ENCODE data around the gene SLC16A5. TPM values are rescaled to one million over a fixed set of nuclear protein-coding genes. Genes with fewer than 3 reads are reported as not detected.

SLC16A5 gene
- total RNA-seq, 1 experiment from 2014 or later: 33.8 TPM

DNA sequence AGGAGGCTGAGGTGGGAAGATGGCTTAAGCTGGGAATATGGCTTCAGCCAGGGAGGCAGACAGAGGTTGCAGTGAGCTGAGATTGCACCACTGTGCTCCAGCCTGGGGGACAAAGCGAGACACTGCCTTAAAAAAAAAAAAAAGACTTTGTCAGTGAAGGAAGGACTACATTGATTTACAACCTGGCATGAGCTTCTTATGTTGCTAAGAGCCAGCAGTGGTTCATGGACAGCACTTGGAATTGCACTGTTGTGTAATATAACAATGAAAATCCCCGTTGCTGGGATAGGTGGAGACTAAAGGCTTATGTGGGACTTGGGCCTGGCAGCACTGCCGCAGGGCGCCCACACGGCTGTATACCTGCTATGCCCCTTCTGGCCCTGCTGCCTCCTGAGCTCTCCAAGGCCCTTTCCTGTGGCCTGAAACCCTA lies 14.1 kb upstream of the SLC16A5 start:
- ChIA-PET POLR2A (interaction anchor here (0.7 to 1.4 kb wide), 2 partner anchors 14 to 36 kb away, joined by 4 read pairs; partner anchors contain the start of genes ARMC7 and SLC16A5), CTCF (interaction anchor here (0.6 to 1.9 kb wide), 7 partner anchors 14 to 416 kb away, joined by 3 to 13 read pairs (median 5); partner anchors contain the start of gene SLC16A5)
- Mint-ChIP-seq H3K4me1 (ENCODE audit: low read depth, unreplicated experiment) (peaks cover 13% of the 10 kb centered on the region), H3K36me3 (ENCODE audit: insufficient read depth, unreplicated experiment) (peaks cover 11% of the 10 kb centered on the region), H3K9me3 (ENCODE audit: unreplicated experiment) (no peaks in the 10 kb centered on the region), H3K27ac (ENCODE audit: unreplicated experiment) (no peak overlapping the region), H3K4me3 (ENCODE audit: unreplicated experiment) (no peak overlapping the region), H3K27me3 (ENCODE audit: insufficient read depth, unreplicated experiment) (no peaks in the 10 kb centered on the region)
- peaks cover 17% of the 10 kb centered on the region for H3K4me1 ChIP-seq
- H3K36me3 ChIP-seq (ENCODE audit: control insufficient read depth, insufficient read depth, low read length): no peaks in the 10 kb centered on the region
- H3K27me3 ChIP-seq (replicated peaks; ENCODE audit: control insufficient read depth, insufficient read depth, low read length): no peaks in the 10 kb centered on the region
- TF ChIP-seq, protein P1, sequence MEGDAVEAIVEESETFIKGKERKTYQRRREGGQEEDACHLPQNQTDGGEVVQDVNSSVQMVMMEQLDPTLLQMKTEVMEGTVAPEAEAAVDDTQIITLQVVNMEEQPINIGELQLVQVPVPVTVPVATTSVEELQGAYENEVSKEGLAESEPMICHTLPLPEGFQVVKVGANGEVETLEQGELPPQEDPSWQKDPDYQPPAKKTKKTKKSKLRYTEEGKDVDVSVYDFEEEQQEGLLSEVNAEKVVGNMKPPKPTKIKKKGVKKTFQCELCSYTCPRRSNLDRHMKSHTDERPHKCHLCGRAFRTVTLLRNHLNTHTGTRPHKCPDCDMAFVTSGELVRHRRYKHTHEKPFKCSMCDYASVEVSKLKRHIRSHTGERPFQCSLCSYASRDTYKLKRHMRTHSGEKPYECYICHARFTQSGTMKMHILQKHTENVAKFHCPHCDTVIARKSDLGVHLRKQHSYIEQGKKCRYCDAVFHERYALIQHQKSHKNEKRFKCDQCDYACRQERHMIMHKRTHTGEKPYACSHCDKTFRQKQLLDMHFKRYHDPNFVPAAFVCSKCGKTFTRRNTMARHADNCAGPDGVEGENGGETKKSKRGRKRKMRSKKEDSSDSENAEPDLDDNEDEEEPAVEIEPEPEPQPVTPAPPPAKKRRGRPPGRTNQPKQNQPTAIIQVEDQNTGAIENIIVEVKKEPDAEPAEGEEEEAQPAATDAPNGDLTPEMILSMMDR (IDR thresholded peaks at IDR 0.05; ENCODE audit: insufficient read depth in 1 of 2, low read depth in 1 of 2, low read length in 1 of 2, severe bottlenecking in 1 of 2, unreplicated experiment in 1 of 2): no peak
- intact Hi-C loops (cut with micrococcal nuclease; ENCODE audit: unreplicated experiment): no loop called here
- H3K9me3 ChIP-seq: no peaks in the 10 kb centered on the region
- DNase-seq: no peak
- no peak overlapping the region for H3K4me3 ChIP-seq (ENCODE audit: low read depth, low read length)
- BruUV-seq (replicated peaks): no TSS peak

DNA sequence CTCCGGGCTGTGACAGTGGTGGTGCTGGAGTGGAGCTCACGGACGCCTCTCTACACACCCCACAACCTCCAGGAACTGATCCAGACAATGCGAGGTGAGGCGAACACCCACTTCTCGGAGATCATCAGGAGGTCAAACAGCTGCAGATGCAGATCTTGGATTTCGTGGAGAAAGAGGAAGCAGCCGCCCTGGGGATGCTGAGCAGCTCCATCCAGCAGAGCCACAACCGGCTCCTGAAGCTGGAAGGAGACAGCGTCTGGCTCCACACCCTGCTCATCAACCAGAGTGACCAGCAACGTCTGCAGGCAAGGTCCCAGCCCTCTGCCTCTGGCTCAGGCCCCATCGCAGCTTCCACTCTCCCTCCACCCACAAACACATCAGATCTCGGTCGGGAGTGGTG lies 13.2 kb upstream of the SLC16A5 start:
- Mint-ChIP-seq H3K27ac (ENCODE audit: unreplicated experiment) (no peak overlapping the region), H3K9me3 (ENCODE audit: unreplicated experiment) (no peaks in the 10 kb centered on the region), H3K36me3 (ENCODE audit: insufficient read depth, unreplicated experiment) (peaks cover 11% of the 10 kb centered on the region), H3K4me1 (ENCODE audit: low read depth, unreplicated experiment) (peaks cover 20% of the 10 kb centered on the region), H3K27me3 (ENCODE audit: insufficient read depth, unreplicated experiment) (no peaks in the 10 kb centered on the region), H3K4me3 (ENCODE audit: unreplicated experiment) (no peak overlapping the region)
- intact Hi-C loops (cut with micrococcal nuclease; ENCODE audit: unreplicated experiment): no loop called here
- Histone ChIP-seq H3K36me3 (ENCODE audit: control insufficient read depth, insufficient read depth, low read length) (no peaks in the 10 kb centered on the region), H3K27me3 (replicated peaks; ENCODE audit: control insufficient read depth, insufficient read depth, low read length) (no peaks in the 10 kb centered on the region), H3K9me3 (no peaks in the 10 kb centered on the region), H3K4me1 (peaks cover 26% of the 10 kb centered on the region), H3K4me3 (ENCODE audit: low read depth, low read length) (no peak overlapping the region)
- ChIA-PET POLR2A (interaction anchor here (0.6 to 1.4 kb wide), 2 partner anchors 35 to 129 kb away, joined by 3 to 4 read pairs; partner anchors contain the start of gene ARMC7), CTCF (interaction anchor here (1.0 to 1.9 kb wide), 4 partner anchors 13 to 40 kb away, joined by 5 to 13 read pairs (median 6); partner anchors contain the start of gene SLC16A5)
- no TSS peak for BruUV-seq (replicated peaks)
- TF ChIP-seq, protein P1 (IDR thresholded peaks at IDR 0.05; ENCODE audit: insufficient read depth in 1 of 2, low read depth in 1 of 2, low read length in 1 of 2, severe bottlenecking in 1 of 2, unreplicated experiment in 1 of 2): no peak
- no peak for DNase-seq

DNA sequence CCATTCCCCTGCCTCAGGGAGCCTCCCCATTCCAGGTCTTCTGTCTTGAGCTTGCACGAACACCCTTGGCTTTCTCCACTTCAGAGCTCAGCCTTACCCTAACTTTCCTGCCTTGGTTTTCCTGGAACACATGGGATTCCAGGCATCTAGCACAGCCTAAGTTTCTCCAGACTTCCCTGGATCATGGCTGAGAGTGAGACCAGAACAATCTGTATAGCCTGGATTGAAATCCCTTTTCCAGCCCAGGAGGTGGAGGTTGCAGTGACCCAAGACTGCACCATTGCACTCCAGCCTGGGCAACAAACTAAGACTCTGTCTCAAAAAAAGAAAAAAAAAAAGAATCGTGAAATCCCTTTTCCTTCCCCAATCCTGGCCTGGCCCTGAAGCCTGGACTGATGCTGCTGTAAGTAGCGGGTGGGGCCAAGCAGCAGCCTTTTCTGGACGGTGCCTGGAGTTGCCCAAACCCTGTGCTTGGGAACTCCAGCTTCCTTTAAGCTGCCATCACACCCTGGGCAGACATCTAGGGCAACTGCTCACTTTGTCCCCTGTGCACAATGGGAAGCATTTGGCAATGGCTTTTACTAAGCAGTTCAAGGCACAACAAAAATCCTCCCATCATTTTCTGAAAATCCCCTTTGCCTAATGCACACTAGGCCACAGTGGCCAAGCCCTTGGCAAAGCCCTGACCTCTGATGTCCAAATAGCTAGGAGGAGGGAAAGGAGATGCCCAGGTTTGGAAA lies 12.0 kb upstream of the SLC16A5 start:
- H3K4me3 ChIP-seq (ENCODE audit: low read depth, low read length): no peak overlapping the region
- Mint-ChIP-seq H3K27me3 (ENCODE audit: insufficient read depth, unreplicated experiment) (no peaks in the 10 kb centered on the region), H3K4me1 (ENCODE audit: low read depth, unreplicated experiment) (peaks cover 20% of the 10 kb centered on the region), H3K36me3 (ENCODE audit: insufficient read depth, unreplicated experiment) (peaks cover 11% of the 10 kb centered on the region), H3K27ac (ENCODE audit: unreplicated experiment) (peak overlapping the region; percentile 79), H3K9me3 (ENCODE audit: unreplicated experiment) (no peaks in the 10 kb centered on the region), H3K4me3 (ENCODE audit: unreplicated experiment) (no peak overlapping the region)
- no peaks in the 10 kb centered on the region for H3K36me3 ChIP-seq (ENCODE audit: control insufficient read depth, insufficient read depth, low read length)
- DNase-seq: no peak
- TF ChIP-seq, protein P1 (IDR thresholded peaks at IDR 0.05; ENCODE audit: insufficient read depth in 1 of 2, low read depth in 1 of 2, low read length in 1 of 2, severe bottlenecking in 1 of 2, unreplicated experiment in 1 of 2): no peak
- peaks cover 32% of the 10 kb centered on the region for H3K4me1 ChIP-seq
- H3K9me3 ChIP-seq: no peaks in the 10 kb centered on the region
- H3K27me3 ChIP-seq (replicated peaks; ENCODE audit: control insufficient read depth, insufficient read depth, low read length): no peaks in the 10 kb centered on the region
- ChIA-PET POLR2A (interaction anchor here (0.6 to 2.2 kb wide), 3 partner anchors 12 to 27 kb away, joined by 4 to 45 read pairs (median 5); partner anchors contain the start of gene SLC16A5), CTCF (interaction anchor here (0.6 to 1.6 kb wide), 6 partner anchors 30 to 115 kb away, joined by 3 to 8 read pairs (median 5); no protein-coding TSS in a partner anchor)
- no TSS peak for BruUV-seq (replicated peaks)
- intact Hi-C loops (cut with micrococcal nuclease; ENCODE audit: unreplicated experiment): loop anchor here (2.0 kb wide), 2 partner anchors 29 to 41 kb away; no protein-coding TSS in a partner anchor

Data from Caco-2 (cell line).